Peyer's patch (tissue), 4 donors: ENCODE measurements around the gene EEFSEC.

ENCODE experiments used
- POLR2A ChIP-seq, 2 donors: fragments of 450-650 bp; IDR thresholded peaks; one replicate each; pipeline ENCODE4 v1.5.1; 2017; ENCODE audit warnings: antibody characterized with exemption in 2 of 2, mild to moderate bottlenecking in 2 of 2, moderate library complexity in 2 of 2
- TF ChIP-seq, protein P1 (sequence below), 6 experiments: fragments of 450-650 bp in 4 of 6; fragments of 200-600 bp in 2 of 6; sonication (generic) in 1 of 6; IDR thresholded peaks; one replicate each; pipeline ENCODE4 v1.5.1; 2017 to 2019; ENCODE audit warnings: antibody characterized with exemption in 6 of 6, mild to moderate bottlenecking in 3 of 6, moderate library complexity in 1 of 6

DNA sequence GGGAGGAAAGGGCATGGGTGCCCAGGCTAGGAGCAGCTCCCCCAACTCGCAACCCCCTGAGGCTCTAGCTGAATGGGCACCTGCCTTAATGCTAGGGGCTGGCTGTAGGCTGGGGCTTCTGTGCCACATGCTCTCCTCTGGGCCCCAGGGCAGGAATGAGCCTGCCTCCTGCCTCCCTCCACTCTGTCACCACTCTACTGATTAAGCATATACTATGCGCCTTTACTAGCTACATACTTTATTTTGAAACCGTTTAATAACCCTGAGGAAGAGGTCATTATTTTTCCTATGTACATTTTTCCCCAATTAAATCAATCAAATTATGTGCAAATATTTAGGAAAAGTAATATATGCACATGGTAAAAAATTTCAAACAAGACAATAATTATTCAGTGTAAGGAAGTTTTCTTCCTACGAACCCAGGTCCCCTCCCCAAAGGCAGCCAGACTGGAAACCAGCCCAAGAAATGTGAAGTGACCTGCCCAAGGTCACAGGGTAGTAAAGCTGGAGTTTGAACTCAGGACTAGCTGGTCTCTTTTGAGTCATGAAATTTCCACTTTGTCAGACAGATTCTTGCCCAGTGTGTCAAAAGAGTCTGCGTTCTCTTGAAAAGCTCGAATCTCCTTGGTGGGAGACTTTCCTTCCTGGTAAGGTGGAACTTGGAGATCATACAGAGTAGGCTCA is 190.9 kb downstream of the EEFSEC start:
- TF ChIP-seq, protein P1, sequence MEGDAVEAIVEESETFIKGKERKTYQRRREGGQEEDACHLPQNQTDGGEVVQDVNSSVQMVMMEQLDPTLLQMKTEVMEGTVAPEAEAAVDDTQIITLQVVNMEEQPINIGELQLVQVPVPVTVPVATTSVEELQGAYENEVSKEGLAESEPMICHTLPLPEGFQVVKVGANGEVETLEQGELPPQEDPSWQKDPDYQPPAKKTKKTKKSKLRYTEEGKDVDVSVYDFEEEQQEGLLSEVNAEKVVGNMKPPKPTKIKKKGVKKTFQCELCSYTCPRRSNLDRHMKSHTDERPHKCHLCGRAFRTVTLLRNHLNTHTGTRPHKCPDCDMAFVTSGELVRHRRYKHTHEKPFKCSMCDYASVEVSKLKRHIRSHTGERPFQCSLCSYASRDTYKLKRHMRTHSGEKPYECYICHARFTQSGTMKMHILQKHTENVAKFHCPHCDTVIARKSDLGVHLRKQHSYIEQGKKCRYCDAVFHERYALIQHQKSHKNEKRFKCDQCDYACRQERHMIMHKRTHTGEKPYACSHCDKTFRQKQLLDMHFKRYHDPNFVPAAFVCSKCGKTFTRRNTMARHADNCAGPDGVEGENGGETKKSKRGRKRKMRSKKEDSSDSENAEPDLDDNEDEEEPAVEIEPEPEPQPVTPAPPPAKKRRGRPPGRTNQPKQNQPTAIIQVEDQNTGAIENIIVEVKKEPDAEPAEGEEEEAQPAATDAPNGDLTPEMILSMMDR (IDR thresholded peaks at IDR 0.05) = no peak
- no peak for TF ChIP-seq POLR2A (IDR thresholded peaks at IDR 0.05)
